Head of caudate nucleus (tissue), 42 donors: ENCODE data around the gene RASAL3.
"Not testable (repeated sequence)": the region's sequence is repeated elsewhere in the genome, so short reads cannot be mapped to it uniquely, and the experiment has no call there.

Source experiments
- DNase-seq, 42 donors: peaks; one replicate each; pipeline versions ENCODE4 v3.0.0 to v3.0.0-alpha.2; 2020 to 2021; ENCODE audit warnings: mixed read lengths in 7 of 42
- intact Hi-C: fragments of 100-400 bp; cut with DNase I; formaldehyde crosslinking; loops from one replicate; pipeline ENCODE4 v1.15.0; 2022

The RASAL3 gene

GRCh38 chr19:15426485-15427349 is 37.6 kb downstream of the RASAL3 start:
- no peak for DNase-seq
- intact Hi-C loops: loop anchor here (10.0 kb wide), 2 partner anchors 128 to 162 kb away; no protein-coding TSS in a partner anchor

DNA sequence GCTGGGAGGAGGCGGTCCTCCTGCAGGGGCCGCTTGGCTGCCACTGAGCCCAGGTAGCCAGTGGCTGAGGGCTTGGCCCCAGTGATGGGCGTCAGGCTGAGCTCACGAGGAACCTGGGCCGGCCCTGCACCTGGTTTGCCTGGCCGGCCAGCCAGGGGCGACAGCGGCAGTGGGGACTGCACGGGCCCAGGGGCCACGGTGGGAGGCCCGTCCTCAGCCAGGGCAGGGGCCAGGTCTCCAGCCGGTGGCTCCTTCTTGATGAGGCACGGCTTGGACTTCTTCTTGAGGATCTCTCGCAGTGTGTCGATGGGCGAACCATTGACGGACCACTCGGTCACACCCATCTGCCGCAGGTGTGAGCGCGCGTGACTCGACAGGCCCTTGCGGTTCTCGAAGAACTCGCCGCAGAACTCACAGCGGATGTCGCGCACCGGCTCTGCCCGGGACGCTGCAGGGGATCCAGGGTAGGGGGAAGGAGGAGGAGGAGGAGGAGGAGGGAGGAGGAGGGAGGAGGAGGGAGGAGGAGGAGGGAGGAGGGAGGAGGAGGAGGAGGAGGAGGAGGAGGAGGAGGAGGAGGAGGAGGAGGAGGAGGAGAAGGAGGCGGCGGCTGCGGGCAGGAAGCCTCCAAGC is 38.9 kb downstream of the RASAL3 start:
- intact Hi-C loops: loop anchor here (10.0 kb wide), 2 partner anchors 129 to 161 kb away; no protein-coding TSS in a partner anchor
- DNase-seq: no peak

DNA sequence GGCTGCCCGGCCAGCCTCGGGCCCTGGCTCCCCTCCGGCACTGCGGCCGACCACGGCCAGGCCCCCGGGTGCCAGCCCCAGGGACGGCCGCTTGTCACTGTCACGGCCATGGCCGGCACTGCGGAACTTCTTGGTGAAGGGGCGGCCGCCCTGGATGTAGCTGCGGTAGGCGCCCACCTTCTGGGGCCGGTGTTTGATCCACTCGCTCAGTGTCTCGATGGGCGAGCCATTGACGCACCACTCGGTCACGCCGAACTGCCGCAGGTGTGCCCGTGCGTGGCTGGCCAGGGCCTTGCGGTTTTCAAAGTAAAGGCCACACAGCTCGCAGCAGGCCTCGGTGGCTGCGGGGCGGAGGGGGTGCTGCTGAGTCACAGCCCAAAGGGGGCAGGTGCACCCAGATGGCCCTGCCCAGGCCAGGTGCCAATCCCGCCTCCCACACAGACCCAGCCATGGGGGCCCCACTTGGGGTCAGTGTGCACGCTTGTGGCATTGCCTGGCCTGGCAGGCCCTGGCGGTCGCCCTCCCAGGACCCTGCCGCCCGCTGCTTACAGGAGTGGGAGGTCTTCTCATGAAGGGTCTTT is 39.6 kb downstream of the RASAL3 start:
- DNase-seq: no peak
- intact Hi-C loops: loop anchor here (10.0 kb wide), 2 partner anchors 130 to 160 kb away; no protein-coding TSS in a partner anchor

- no peak for DNase-seq
These were observed 40.2 kb downstream of the RASAL3 start for GRCh38 chr19:15424121-15424520.

GRCh38 chr19:15423130-15423529 is 41.2 kb downstream of the RASAL3 start:
- DNase-seq: no peak

More at GRCh38 chr19:15424121-15424520, 40.2 kb downstream of the RASAL3 start:
- intact Hi-C loops: loop anchor here (10.0 kb wide), 2 partner anchors 131 to 159 kb away; no protein-coding TSS in a partner anchor

GRCh38 chr19:15422296-15423075 is 41.9 kb downstream of the RASAL3 start:
- intact Hi-C loops: loop anchor here (10.0 kb wide), 2 partner anchors 132 to 158 kb away; no protein-coding TSS in a partner anchor
- no peak for DNase-seq

More at GRCh38 chr19:15423130-15423529, 41.2 kb downstream of the RASAL3 start:
- intact Hi-C loops: loop anchor here (10.0 kb wide), 2 partner anchors 132 to 158 kb away; no protein-coding TSS in a partner anchor

DNA sequence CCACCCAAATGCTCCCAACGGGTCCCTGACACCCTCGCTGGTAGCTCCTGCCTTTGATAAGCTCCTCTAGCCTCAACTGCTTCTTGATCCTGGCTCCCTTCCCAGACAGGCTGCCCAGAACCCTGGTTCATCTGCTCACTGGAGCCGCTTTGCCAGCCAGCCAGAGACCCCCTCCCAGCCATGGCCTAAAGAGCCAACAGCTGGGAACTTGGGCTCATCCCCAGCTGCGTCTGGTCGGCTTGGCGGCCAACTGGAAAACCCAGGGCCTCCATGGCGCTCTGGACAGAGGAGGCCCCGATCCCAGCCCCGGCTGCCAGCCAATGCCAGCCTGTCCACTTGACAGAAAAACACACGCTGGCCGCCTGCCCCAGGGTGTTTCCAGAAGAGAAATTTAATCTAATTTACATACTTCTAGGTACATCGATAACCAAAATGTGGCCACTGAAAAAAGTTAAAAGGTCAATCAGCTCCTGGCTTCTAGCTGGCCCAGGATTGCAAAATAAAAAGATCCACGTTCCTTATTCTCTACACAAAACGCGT is 42.6 kb downstream of the RASAL3 start:
- intact Hi-C loops: loop anchor here (10.0 kb wide), 2 partner anchors 133 to 157 kb away; no protein-coding TSS in a partner anchor
- peak; percentile 70 to 95 (median 86) for DNase-seq

DNA sequence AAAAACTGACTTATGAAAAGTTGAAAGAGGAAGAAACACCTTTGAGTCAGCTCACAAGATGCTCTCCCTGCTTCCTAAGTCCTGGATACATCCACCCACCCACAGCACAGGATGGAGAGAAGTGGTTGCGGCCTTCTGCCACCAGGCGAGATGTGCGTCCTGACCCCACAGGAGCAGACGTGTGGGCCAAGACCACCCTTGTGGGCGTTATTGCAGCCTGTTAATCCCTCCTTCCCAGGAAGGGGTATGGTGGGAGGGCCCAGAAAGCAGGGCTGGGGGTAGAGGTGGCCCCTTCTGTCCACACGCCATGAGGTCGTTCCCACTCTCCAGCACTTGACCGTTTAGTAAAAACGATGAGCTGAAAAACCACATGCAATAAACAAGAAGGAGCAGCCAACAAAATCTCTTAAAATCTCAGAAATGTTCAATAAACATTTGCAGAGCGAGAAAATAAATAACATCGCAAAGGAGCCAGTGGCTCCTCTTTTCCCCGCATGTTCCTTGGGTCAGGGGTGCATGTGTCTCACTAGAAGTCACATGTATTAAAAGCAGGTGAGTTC is 43.1 kb downstream of the RASAL3 start:
- intact Hi-C loops: loop anchor here (10.0 kb wide), 2 partner anchors 134 to 156 kb away; no protein-coding TSS in a partner anchor
- DNase-seq: no peak

DNA sequence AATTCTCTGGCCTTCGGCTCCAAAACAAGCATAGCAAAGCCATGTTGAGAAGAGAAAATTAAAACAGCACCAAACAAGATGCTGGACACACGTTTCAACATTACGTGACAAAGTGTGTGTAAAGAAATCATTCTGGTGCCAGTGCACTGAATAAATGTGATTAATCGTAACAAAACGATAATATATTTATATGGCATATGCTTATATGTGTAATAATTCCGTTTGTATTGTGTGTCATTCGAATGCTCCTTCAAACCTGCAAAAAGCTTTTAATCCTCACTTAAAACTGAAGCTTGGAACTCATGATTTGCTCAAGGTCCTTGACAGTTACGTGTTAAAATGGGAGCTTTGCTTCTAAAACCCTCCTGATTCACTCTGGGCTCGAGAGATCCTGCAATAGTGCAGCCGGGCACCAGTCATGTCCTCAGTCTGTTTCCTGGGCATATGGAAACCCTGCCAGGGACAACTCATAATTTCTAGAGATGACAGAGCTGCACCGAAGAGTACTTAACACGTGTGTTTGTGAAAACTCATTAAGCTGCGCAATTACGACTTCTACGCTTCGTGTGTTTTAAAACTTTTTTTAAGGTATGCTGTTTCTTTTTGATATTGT is 44.8 kb downstream of the RASAL3 start:
- intact Hi-C loops: loop anchor here (5.0 to 10.0 kb wide), 3 partner anchors 42 to 155 kb away; partner anchors contain the start of gene AKAP8
- DNase-seq: no peak

GRCh38 chr19:15418579-15419412 is 45.5 kb downstream of the RASAL3 start, which contains the start of gene AKAP8L:
TSS of gene AKAP8L (minus strand) at chr19:15418988. CDS start at chr19:15418923, 65 bp downstream.
- DNase-seq: peak; percentile 91 to 100 (median 97)
- intact Hi-C loops: loop anchor here (5.0 kb wide), 1 partner anchor 41 kb away; the partner anchor contains the start of gene AKAP8

DNA sequence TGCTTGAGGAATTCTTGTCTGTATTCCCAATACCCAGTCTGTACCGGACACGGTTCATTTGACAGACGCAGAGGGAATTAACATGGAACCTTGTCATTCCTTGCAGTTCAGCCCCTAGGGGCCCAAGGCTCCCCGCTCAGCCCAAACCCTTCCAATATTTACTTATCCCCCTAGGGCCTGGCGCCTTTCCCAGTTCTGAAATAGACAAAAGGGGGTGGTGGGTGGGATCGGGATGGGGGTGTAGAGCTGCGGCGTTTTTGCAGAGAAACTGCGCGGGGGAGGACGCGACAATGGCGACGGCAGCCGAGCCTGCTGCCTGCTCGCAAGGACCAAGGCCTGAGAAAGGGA is 46.1 kb downstream of the RASAL3 start:
- intact Hi-C loops: loop anchor here (5.0 kb wide), 1 partner anchor 41 kb away; the partner anchor contains the start of gene AKAP8
- DNase-seq: peak in 41 of 42 donors; percentile 31 to 82 (median 59)

DNA sequence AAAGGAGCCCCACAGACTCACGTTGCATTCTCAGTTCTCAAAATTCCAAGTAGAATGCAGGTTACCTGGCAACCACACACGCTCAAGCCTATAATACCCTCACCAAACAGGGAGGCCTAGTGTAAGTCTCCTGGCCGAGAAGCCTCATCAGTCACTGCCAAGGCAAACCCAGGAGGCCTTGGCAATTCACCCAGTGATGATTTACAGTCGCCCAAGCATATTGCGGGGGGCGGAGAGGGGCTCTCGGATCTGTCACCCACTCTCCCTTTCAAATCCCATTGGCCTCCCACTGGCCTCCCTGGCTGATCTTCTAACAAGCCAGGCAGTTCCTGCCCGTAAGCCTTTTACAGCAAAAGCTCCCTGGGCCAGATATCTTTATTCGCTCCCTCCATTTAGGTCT is 46.6 kb downstream of the RASAL3 start:
- intact Hi-C loops: loop anchor here (5.0 kb wide), 1 partner anchor 40 kb away; the partner anchor contains the start of gene AKAP8

DNA sequence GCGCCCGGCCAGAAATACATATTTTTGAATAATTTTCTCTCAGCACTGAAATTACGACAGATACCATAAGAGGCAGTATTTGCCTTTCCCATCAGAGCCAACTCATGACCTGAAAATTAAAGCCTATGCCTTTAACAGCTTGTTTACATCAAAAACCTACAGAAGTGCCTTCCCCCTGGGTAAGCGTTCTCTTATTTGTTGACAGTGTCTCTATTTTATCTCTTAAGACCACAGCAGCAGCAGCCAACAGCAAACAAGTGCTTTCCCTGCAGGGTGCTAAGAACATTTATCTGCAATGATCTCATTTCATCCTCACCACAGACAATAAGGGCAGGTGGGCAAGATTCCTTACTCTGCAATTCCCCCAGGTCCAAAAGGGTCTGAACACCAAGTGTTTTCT is 51.5 kb downstream of the RASAL3 start:
- no peak for DNase-seq
- intact Hi-C loops: no loop called here

More for the DNA sequence above, 46.6 kb downstream of the RASAL3 start:
- DNase-seq: peak in 1 of 42 donors; percentile 21

DNA sequence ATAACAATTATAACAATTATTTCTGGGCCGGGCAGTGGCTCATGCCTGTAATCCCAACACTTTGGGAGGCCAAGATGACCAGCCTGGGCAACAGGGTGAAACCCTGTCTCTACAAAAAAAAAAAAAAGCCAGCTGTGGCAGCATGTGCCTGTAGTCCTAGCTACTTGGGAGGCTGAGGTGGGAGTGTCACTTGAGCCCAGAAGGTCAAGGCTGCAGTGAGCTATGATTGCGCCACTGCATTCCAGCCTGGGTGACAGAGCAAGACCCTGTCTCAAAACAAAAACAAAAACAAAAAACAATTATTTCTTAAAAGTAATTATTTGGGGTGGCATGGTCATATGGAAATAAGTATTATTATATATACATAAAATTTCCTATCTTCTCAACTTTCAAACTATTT is 53.0 kb downstream of the RASAL3 start:
- intact Hi-C loops, DNase-seq: not testable (repeated sequence)

GRCh38 chr19:15404780-15405211 is 59.5 kb downstream of the RASAL3 start:
- peak in 5 of 42 donors; percentile 24 to 58 (median 48) for DNase-seq
- intact Hi-C loops: no loop called here
